Fibroblast of skin of left quadriceps (primary cell): Measurements from ENCODE around the gene KRT4.
A peak's percentile ranks its signal among the peaks of the same experiment; 100 is the strongest.
"Not testable (repeated sequence)": the region's sequence is repeated elsewhere in the genome, so short reads cannot be mapped to it uniquely, and the experiment has no call there.

Experiments
- DNase-seq, 2 experiments: peaks; one replicate each; pipeline ENCODE4 v3.0.0-alpha.2; 2013; ENCODE audit warnings: low read depth in 2 of 2

The KRT4 gene

DNA sequence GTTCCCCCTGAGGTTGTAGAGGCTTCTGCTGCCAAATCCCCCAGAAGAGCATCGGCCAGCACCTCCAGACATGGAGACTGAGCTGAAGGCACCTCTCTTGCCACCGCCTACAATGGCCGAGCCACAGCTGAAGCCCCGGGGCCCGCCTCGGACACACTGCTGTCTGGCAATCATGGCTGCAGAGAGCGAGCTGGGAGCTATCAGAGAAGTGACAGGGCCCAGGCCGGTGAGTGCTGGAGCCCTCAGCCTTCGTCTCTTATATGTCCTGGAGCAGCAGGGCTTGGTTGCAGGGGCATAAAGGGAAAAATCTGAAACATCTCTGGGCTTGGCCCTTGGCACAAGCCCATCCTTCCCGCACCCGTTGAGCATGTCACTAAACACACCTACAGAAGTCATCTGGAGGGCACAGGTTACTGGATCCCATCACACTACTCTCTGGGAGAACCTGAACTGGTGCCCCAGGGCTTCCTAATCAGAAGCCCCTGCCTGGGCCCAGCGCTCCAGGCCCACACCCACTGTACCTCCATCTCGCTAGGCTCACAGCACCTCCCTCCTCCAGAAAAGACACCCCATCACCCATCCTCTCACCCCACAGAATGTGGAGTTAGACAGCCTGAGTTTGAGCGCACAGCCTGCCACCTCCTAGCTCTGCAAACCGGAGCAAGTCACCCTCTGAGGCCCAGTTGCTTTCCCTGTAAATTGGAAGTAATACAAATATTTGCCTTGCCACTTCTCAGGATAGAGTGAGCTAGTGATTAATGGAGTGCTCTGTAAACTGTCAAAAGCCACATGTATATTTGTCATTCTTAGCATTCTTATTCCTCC is at the start of gene KRT4:
KRT4 (minus strand) TSS at position 232 of the 825 bp plus-strand sequence; CDS start at position 174, 58 bp downstream.
- peak; percentile 39 to 40 for DNase-seq

DNA sequence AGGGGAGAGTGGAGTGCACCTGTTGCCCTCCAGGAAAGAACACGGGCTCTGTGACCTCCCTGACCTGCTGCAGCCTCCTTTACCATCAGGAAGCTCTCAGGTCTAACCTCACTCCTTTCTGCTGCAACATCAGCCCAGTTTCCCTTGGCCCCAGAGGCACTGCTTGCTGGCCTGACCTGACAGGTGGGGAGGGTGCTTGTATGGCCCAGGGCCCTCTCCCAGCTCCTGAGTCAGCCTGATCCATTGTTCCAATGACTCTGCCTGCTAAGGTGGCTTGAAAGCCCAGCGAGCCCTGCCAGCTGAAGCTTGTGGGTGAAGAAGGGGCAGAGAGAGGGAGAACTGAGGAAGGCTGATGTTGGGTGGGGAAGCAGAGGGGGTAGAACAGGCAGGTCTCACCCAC is 48.1 kb upstream of the KRT4 start:
- DNase-seq, result no peak

DNA sequence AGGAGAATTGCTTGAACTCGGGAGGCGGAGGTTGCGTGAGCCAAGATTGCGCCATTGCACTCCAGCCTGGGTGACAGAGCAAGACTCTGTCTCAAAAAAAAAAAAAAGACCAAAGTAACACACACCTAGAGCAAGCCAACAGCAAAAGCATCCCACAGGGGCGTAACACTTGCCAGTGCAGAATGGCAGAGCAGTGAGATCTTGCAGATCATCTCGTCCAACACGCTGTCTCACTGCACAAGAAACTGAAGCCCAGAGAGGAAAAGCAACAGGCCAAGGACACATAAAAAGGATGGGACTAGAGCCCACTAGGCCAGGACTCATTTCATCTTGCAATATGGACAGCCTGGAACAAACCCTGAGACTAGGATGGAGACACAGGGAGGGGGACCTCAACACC is 47.6 kb upstream of the KRT4 start:
- DNase-seq, result no peak

DNA sequence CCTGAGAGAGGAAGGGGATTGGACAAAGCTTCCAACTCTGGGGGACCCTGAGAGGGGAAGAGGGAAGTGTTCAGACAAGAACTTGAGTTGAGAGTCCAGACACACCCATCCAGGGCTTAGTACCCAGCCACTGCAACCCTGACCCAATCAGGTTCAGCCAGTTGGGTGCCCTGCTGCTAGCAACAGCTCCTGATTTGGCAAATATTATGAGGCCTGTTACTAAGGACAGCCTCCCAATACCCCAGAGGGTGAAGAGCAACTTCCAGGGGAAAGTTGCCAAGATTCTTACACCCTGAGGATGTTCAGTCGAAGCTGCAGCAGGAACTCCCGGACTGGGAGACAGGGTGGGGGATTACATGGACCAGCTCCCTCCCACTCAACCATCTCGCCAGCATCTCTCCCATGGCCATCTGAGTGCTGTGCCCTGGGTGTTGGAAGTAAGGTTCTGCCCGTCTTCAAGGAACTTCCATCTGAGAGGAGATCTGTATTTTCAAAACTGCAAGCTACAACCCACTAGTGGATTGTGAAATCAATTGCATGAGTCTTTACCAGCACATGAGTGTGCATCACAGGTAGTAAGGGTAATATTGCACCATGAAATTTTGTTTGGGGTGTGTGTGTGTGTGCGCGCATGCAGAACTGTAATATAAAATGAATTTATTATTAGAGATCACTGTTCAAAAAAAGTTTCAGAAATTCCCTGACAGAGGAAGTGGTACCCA is 46.3 kb upstream of the KRT4 start:
- DNase-seq, result no peak

DNA sequence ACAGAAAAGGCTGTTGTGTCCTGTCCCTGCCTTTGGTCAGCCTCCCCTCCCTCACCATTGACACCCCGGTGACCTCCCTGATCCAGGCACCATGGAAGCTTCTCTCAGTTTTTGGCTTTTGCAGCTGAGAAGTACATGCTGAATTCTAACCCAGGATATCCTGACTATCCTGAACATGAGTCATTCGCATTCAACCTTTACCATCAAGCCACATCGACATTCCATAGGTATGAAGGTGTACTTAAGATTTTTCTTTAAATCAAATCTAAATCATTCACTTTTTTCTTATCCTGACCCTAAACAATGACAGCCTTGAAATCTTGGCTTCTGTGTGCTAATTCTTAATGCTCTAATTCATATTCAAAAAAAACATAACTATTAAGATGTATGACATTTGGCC is 43.6 kb upstream of the KRT4 start:
- no peak for DNase-seq

DNA sequence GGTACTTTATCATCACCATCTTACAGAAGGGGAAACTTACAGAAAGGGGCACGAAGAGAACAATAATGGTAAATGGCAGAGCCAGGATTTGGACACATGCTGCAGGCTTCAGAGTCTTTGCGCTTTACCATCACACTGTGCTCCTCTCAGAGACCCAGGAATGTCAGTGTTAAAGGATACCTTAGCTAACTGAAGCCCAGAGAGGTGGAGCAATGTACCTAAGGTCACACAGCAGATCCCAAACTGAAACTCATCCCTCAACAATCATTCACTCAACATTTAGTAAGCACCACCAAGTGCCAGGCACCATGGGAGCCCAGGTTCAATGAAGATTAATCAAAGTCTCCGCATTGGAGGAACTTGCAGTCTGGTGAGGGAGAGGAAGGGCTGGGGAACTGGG is 42.9 kb upstream of the KRT4 start:
- no peak for DNase-seq

DNA sequence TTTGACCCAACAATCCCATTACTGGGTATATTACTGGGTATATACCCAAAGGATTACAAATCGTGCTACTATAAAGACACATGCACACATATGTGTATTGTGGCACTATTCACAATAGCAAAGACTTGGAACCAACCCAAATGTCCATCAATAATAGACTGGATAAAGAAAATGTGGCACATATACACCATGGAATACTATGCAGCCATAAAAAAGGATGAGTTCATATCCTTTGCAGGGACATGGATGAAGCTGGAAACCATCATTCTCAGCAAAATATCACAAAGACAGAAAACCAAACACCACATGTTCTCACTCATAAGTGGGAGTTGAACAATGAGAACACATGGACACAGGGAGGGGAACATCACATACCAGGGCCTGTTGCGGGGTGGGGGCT is 42.2 kb upstream of the KRT4 start:
- DNase-seq, result not testable (repeated sequence)

DNA sequence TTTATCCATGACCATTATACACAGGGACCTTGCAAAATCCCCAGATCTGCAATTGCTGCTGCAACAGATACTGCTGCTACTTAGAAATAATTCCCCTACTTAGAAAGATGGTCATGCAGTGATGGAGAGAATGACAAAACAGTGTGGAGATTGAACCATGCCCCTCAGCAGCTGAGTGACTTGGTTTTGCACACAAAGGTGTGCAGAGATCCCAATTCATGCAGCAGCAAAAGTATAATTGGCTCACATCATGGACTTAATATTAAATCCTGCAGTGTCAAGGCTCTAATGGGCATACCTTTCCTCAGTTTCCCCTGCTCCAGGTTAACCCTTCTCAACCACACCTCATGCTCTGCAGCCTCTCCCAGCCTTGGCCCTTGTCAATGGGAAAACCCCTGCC is 37.9 kb upstream of the KRT4 start:
- no peak for DNase-seq

DNA sequence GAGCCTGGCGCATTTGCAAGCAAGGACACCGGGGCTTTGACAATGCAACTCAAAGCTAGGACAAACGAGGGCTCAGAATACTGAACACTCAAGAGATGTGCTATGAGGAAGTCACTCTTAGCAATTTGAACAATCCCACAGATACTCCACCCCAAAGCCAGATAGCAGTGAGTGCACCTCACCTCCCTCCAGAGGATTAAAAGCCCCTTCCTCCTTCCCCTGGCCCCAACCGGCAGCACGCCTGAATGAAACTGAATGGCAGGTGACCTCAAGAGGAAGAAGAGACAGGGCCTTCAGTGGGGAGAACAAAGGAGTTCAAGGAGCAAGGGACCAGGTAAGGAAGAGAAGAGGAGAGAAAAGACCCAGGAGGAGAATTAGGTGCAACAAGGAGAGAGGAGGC is 36.8 kb upstream of the KRT4 start:
- DNase-seq, result no peak

DNA sequence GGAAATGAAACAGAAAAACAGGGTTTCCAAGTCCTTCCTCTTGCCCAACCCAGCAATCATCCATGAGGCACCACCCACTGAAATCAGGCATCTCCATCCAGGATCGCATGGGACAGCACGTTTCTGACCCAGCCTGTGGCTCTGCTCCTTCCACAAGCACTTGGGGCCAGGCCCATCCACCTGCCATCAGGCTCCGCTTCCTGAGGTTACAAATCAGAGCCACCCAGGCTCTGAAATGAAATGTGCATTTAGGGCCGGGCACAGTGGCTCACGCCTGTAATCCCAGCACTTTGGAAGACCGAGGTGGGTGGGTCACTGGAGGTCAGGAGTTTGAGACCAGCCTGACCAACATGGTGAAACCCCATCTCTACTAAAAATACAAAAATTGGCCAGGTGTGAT is 35.6 kb upstream of the KRT4 start:
- no peak for DNase-seq

DNA sequence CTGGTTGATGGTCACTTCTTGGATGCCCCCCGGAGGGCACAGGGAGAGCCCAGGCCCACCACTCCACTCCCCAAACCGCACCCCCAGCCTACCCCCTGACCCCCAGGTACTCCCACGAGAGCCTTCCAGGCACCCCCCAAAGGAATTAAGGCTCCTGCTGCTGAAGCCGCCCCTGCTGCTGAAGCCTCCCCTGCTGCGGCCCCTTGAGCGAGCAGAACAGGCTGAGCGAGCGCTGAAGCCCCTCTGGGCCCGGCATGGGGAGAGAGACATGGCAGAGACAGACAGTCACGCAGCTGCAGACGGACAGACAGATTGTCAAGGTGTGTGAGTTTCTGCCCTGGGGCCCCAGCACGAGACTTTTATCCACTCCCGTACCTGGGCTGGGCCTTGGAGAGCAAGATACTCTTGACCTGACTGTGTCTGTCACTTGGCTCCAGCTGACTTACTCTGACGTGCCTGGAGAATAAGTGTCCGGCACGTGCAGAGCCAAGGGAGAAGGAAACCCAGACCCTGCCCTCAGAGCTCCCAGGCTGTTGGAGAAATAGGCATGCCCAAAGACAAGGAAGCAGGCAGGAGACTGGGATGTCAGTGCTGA is 34.8 kb upstream of the KRT4 start, which contains the start of gene KRT78:
KRT78 (minus strand) TSS at position 334 of the 595 bp plus-strand sequence; CDS start at position 270, 64 bp downstream.
- DNase-seq, result no peak

DNA sequence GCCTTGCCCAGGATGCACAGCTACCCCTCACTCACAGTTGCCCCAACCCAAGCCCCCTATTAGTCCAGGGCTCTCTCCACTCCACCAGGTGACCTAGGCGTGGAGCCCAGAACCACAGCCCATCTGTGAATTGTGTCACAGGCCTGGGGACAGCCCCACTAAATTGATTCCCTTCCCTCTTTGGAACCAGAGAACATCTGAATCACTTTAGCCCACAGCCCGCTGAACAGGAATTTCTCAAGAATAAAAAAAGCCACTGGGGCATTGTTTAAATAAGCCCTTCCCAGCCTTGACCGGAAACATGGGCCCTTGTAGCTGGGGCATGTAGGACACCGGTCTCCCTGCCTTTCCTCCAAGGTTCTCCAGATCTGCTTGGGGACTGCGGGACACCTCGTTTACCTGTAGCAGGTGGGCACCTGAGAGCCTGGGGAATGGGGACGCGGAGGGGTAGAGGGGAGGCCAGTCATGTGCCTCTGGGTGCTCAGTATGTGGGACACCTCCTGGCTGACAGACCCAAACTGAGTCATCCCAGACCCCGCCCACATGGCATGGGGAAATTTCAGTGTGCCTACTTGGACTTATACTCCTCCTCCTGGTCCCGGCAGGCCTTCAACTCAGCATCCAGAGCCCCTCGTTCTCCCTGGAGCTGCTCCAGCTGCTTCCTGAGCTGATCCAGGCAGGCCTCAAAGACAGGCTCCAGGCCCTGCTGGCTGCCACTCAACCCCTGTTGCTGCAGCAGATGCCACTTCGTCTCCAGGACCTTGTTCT is 33.6 kb upstream of the KRT4 start:
- no peak for DNase-seq

DNA sequence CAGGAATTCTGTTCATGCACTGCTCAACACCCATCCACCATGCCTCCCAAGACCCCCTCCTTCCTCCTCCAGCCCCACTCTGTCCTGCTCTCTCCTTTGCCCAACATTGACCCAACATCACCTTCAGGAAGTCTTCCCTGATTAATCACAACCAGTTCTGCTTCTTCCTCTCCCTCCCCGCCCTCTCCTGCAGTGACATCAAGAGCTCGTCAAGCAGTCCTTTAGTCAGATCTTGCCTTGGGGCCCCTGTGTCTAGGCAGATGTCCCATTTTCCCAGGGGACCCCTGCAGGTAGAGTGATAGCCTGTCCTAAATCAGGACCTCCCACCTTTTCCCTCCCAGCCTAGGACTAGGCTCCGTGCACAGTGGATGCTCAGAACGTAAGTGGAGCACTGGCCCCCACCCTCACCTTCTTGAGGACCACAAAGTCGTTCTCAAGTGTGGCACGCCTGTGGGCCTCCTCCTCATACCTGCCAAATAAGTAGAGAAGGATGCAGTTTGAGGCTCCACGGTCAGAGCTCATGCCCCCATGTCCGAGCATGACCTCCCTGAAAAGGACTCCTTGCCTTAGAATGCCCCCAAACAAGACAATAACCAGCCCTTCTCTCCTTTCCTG is 32.5 kb upstream of the KRT4 start:
- DNase-seq, result no peak

DNA sequence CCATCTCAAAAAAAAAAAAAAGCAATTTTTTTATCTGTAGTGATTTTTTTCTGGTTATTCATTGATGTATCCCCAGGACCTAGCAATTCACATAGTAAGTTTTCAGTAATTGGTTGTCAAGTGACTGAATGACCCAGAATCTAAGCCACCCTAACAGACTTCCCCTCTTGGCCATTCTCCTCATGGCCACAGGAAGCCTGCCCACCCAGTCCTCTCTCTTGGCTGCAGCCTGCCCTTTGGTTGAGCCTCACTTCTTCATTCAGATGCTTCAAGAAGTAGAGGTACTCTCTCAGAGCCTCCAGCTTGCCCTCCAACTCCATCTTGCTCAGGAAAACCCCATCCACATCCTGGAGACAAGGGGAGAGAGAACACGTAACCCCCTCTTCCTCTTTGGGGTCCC is 32.0 kb upstream of the KRT4 start:
- no peak for DNase-seq

DNA sequence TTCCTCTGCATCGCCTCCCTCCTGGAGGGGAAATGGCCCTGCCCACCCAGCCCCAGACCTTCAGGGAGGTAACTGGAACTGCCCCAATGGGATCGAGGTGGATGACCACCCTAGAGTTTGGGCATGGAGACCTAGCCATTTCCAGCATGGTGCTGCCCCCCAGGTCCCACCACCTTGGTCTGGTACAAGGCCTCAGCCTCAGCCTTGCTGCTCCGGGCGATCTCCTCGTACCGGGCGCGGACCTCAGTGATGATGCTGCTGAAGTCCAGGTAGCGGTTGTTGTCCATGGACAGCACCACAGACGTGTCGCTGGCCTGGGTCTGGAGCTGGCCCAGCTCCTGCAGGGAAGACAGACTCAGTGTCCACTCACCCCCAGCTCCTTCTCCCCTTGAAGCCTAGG is 30.5 kb upstream of the KRT4 start:
- no peak for DNase-seq

DNA sequence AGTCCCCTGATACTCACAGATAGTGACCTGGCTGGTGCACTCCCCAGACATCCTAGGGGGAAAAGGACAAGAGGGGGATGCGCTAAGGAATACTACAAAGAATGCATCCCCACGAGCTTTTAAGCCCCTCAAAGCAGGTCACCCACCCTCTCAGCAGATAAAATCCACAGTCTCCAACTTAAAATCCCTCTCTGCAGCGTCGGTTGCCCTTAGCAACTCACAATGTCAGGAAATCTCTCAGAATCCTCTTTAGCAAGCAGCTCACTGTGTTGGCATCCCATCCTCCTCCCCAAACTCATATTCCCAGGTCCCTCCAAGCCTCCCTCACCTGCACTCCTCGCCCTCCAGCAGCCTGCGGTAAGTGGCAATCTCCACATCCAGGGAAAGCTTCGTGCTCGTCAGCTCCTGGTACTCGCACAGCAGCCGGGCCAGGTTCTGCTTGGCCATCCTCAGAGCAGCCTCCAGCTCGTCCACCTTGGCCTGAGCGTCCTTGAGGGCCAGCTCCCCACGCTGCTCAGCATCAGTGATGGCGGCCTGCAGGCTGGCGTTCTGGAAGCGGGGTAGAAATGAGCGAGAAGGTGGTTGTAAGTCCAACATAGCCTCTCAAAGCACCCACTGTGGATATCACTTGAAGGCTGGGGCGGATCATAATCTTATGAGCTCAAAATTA is 25.7 kb upstream of the KRT4 start:
- no peak for DNase-seq

DNA sequence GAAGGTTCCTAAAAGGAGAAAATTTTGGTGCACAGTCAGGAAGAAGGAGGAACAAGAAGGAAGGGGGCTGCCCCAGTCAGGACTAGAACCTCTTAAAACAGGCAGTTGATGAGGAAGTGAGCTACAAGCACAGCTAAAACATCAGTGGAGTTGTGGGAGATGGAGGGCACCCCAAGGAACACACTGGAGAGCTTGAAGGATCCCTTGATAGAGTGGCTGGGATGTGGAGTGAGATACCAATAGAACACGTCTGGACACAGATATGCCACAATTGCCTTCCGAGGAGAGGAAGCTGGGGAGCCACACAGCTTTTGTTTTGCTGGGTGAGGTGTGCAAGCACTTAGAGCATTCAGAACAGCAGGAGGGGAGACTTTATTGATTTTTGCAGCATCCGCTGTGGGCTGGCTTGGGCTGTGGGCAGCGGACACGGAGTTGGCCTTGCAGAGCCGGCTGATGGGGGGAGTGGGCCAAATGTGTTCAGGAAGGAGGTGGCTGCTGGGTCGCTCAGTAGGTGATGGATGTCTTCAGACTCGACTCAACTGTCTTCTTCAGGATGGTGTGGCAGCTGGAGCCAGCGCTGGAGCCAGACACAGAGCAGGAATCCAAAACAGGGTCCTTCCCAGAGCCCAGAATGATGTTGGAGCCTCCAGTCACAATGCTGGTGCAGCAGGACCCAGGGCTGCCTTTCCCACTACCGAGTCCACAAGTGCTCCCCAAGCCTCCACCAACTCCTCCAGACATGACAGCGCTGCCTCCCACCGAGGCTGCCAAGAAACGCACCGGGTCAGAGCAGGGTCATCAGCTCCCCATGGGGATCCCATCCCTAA is 24.9 kb upstream of the KRT4 start:
- no peak for DNase-seq

DNA sequence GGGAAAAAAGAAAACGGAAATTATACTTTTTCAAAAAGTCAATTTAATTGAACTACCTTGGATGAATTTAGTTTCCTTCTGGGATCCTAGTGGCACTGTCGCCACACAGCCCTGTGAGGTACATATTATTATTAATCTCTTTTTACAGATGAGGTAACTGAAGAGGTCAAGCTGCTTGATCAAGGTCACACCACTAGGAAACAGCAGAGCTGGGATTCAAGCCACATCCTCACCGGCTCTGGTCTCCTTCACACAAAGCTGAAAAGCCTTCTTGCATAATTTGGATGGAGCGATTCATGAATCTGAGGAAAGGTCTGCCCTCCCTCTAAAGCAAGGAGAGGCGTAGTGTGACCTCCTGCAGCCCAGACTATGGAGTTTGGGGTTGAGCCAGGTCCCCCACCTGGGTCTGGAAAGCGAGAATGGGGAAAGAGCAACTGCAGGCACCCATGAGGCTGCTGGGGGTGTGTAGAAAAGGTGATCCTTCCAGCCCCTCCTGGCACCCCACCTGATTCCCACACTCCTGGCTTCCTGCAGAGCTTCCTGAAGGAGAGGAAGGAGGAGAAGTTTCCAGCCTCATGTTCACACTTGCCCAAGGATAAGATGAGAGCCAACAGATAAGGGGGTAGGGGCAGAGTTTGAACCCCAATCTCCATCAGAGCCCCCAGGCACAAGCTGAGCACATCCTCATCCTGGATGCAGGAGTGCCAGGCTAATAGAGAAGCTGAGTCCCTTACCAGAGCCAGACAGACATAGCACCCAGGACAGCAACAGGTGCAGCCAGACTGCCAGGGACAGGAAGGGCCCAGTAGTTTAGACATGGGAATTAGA is 24.1 kb upstream of the KRT4 start:
- DNase-seq, result no peak

DNA sequence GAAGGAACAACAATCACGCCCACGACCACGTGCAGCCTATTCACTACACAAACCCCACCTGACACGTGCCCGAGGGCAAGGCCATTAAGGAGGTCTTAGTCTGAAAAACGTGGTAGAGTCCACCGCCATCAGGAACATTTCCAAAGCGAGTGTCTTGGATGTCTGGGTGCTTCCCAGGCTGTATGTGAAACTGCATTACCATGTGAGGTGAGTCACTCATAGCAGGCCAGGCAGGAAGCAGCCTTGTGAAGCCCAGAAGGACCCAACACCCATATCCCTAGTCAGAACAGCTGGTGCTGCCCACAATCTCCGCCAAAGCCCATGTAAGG is 23.5 kb upstream of the KRT4 start:
- peak in 1 of 2 experiments; percentile 12 for DNase-seq
